ENCODE measurements around the gene TSPAN9.

Gene TSPAN9

DNA sequence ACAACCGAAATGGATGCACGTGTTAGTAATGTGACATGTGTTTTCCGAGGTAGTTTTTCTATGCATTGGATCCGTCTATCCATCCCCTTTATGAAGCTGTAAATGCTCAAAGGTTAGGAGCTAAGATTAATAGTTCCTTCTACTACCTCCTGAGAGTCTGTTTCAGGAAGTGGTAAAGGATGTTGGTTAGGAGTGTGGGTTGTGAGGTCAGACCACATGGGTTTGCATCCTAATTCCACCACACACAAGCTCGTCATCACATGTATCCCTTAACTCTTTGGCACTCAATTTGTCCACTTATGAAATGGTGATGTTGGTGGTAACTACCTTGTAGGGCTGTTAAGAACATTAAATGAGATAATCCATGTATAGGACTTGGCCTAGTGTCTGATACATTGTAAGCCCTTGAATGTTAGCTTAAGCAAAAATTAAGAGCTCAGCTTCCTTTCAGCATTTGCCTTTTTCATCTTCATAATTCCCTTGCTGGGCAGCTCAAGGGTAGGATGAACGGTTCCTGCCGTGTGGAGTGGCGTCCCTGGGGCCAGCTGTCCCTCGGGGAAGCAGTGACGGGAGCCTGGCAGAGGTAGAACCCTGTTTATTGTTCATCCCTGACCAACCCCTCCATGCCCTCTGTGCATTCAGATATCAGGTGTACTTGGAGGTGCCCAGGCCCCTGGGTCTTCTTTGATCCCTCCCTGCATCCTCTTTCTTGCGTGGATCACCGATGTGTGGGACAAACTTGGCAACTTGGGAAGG lies 52.3 kb downstream of the TSPAN9 start:
- DNase-seq: no peak

DNA sequence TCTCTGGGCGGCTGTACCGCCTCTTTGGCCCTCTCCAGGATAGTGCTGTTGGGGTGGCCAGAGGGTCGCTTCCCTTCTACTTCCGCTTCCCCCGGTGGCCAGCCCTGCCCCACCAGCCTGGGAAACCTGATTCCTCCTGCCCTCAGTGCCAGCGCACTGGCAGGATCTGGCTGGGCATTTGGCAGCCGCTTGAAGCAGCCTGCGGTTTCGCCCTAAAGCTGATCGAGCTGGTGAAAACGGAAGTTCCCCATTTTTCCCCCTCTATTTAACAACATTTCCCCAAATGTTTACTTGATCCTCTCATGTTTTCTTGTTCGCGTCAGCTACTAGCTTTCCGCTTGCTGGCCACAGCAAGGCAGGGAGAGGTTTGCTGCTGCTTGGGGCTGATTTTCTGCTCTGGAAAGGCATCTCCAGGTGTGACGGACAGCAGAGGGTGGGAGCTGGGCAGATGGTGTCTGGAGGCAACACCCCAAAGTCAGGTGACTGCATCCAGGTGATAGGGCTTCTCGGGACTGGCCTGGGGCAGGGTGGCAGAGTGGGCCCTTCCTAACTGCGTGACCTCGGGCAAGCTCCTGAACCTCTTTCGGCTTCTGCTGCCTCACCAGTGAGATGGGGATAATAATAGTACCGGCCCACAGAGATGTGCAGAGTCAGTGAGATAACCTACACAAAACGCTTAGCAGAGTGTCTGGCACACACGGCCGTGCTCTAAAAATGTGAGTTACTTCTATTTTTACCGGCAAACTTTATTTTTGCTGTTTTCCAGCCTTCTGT lies 53.1 kb downstream of the TSPAN9 start:
- DNase-seq: no peak

DNA sequence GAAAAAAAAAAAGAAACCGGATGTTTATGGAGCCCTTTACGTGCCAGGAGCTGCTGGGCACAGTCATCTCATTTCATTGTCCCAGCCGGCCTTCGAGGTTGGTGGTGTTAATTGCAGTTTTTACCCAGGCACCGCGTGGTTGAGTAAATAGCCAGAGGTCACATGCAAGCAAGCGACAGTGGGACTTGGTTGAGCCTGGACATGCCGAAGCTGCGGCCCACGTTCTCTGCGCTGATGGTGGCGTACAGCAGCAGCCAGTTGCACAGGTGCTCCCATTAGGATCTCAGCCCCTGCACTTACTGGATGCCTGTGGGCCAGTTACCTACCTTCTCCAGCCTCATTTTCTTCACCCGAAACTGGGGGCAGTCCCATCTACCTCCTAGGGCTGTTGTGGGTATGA lies 54.0 kb downstream of the TSPAN9 start:
- DNase-seq: no peak

DNA sequence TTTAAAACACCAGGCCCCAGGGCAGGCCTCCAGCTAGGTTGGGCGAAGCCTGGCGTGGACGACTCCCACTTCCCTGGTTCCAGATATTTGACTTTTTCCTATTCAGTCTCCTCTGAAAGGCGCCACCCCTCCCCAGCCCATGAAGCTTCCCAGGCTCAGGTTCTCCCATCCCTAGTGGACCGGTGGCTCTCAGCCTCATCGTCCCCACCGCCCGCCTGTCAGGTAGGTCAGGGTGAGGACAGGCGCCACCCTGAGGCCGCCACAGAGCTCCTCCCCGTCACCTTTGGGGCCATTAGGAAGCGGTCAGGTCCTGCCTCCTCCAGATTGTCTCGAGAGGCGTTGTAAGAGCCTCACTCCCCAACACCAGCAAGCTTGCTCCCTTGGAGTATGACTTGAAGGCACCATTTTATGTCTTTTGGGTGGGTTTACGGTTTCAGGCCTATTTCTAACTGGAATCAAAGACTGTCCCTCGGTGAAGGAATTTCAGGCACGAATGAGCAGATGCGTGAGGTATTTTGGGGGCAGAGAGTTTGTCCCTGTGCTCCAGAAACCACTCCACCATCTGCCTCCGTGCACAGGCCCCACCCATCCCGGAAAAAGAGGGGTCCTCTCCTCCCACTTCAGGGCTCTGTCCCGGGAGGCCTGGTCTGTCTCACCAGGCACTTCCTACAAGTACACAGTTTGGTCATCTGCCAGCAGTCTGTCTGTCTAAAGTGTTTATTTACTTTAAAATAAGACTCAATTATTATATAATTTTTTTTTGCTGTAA lies 55.6 kb downstream of the TSPAN9 start:
- no peak for DNase-seq

DNA sequence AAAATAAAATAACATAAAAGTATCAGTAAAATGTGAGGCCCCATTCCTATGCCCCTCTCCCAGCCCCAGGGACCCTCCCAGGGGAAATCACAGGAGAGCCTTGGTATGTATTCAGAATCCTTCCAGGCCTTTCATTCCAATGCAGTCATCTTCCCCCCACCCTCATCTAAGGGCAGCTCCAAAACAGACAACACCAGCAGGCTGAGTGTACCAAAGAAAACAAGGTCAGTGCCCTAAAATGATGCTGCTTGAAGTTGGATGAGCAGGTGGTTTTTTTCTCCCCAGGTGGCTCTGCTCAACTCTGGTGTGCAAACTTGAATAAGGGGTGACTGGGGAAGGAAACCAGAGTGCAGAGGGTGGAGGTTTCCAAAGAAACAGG lies 56.2 kb downstream of the TSPAN9 start:
- DNase-seq: no peak

DNA sequence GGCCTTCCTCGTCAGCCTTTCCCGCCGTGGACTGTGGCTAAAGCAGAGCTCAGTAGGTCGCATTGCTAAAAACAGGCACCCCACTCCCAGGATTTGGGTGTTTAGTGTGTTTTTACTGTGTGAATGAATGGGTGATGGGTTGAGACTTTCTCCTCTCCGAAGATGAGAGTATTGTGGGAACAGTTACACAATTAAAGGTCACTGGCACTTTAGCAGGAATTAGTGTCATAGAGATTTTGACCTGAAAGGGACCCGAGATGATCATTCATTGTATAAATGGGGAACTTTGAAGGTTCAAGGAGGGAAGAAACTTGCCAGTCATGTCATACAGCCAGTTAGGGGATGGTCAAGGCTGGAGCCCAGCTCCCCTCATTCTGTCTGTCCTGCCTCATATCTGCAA lies 56.9 kb downstream of the TSPAN9 start:
- no peak for DNase-seq

DNA sequence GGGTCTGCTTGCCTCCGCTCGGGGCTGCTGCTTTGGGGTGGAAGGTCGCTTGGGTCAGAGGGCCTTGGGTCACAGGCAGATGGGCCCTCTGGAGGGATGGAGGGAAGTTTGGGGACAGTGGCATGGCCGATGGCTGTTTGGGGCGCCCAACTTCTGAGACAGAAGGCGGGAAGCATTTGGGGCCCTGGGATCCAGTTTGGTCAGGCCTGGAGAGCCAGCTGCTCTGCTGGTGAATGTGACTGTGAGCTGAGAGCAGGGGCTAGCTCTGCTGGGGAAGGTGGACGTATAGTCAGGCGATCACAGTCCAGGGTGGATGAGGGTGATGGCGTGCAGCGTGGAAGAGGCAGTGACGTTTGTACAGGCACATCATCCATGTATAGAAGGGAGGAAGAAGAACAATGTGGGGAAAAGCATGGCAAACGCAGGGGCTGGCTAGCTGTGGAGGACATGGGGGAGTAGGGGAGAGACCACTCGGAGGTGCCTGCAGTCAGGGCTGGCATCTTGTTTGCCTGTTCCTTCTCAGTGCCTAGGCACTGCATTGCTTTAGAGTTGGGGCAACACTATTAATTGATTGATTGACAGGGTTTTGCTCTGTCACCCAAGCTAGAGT lies 57.5 kb downstream of the TSPAN9 start:
- DNase-seq: no peak

DNA sequence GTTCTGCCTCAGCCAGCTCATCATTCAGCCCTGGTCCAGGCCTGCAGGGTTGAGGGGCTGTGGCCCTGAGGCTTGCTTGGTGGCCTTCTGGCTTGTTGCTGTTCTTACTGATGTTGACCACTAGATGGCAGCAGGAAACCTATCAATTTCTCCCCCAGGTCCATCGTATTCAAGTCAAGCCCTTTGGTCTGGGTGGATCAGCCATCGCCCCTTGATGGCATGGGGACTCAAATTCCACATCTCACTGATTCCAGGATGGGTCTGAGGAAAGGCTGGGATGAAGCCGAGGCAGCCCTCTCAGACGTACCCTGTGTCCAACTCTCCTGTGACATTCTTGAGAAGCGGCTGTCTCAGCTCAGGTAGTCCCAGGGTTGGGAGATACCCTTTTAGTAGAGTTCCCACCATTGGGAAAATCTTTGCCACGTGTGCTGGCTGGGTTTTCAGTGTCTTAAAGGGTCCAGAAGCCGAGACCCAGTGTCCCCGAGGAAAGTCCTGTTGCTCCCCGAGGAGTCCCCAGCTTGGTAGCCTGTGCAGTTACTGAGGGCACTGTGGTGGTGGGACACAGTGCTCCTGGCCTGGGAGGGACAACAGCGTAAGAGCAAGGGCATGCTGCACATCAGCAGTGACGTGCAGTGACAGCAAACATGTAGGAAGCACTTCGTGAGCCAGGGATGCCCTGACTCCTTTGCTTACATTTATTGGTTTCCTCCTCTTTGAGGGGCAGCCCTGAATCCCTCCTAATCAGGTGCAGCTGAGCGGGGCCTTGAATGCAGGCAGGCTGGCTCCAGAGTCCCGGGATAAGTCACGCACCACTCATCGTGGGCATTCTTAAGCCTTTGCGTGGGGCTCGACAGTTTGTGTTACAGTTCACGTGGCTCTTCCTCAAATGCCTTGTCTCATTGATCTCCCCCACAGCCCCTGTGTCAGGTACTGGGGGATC lies 58.6 kb downstream of the TSPAN9 start:
- DNase-seq: peak; percentile 80

DNA sequence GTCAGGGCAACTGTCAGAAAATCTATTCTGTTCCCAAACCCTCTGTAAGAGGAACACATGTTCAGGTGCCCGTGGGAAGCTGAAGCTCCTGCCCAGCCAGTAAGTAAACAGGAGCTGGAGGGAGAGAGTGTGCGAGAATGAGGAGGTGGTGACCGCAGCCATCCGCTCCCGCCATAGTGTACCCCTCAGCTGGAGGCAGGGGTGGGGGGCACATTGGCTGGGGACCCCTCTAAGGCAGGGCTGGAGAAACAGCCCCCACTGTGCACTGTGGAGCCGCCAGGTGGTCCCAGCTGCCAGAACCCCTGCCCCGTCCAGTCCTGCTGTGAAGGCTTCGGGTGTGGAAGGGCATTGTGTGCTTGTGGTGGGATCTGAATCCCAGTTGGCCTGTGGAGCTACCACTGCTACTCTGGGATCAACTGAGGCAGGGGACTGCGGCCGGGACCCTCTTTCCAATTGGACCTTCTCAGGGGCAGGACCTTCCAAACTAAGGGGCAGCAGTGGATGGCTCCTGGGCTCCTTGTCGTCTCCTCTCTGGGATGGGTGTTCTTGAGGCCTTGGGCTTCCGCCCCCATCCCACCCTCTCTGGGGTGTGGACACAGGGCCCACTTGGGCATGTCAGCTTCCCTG lies 59.6 kb downstream of the TSPAN9 start:
- no peak for DNase-seq

DNA sequence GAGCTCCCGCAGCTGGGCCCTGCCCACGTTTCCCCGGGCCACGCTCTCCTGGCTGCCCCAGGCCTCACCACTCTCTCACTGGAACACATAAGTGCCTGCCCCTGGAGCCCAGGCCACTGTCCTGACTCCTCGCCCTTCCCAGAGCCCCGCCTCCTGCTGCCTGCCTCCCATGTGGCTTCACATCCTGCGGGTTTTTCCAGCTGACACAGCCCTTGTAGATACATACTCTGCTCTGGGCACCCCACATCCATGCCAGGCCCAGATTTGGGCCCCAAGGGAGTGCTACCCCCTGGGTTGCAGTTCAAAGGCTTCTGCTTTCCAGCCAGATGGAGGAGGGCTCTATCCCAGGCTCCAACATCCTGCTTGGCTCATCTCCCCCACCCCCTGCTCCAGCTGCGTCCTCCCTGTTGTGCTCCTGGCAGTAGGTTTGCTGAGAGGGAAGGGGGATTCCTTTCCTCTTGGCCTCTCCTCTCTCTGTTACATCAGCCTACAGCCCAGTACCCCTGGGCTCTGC lies 60.1 kb downstream of the TSPAN9 start:
- DNase-seq: peak; percentile 89

DNA sequence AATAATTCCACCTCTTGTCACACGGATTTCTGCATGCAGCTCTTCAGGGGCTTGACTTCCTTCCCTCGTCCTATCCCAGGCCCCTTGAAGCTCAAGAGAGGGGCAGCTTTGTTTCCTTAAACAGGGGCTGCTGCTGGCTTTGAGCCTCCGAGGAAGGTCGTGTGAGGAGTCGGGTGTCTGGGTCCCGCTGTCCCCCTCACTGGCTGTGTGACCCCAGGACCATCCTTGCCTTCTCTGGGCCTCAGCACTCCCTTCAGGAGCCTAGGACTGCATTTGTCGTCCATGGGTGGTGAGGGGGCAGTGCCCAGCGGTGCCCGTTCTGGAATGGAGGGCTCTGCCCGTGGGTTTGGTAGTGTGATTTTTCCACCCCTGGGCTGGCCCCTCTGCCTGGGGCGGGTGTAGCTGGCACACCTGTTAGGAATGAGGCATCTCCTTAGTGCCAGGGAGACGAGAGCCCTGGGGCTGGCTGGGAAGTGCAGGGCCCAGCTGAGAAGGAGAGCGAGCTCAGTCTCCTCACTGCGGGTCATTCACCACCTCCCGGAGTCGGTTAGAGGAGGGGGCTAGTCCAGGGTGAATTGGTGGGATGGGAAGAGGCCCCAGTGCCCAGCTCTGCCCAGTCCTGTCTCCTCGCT lies 60.8 kb downstream of the TSPAN9 start:
- DNase-seq: no peak

DNA sequence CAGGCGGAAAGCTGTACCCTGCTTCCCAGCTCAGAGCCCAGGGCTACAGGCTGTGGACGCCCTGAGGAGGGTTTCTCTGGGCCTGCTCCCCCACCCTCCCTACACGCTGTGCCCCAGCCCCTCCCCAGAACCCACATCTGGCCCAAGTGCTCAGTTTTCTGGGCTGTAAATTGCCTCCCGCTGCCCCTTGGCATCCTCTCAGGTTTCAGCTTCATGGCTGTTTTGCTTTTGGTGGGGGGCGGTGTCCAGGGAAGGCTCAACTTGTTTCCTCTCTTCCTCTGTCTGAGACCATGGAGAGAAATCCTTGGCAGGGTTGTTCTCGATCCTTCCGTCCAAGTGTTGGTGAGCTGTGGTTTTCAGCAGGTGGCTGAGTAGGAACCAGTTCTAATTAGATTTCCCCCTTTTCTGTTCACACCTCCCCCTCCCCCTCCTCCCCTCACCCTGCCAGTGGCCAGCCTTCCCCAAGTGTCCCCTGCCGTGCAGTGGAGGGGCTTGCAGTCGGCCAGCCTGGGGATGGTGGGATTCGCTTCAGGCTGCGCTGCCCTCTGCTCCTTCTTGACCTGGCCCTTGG lies 61.8 kb downstream of the TSPAN9 start:
- DNase-seq: no peak

DNA sequence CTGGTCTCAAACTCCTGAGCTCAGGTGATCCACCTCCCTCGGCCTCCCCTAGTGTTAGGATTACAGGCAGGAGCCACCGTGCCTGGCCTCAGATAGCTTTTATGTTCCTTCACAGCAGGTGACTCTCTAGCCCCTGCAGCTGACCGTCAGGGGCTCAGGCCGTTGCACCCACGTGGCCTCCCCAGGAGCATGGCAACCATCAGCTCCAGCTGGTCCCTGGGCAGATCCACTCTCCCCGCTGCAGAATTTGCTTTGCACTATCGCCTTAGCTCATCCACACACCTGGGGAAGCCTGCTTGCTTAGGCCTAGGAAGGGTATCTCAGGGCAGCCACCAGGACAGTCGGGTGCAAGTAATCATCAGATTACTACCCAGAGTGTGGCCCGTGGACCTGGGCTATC lies 62.6 kb downstream of the TSPAN9 start:
- no peak for DNase-seq

DNA sequence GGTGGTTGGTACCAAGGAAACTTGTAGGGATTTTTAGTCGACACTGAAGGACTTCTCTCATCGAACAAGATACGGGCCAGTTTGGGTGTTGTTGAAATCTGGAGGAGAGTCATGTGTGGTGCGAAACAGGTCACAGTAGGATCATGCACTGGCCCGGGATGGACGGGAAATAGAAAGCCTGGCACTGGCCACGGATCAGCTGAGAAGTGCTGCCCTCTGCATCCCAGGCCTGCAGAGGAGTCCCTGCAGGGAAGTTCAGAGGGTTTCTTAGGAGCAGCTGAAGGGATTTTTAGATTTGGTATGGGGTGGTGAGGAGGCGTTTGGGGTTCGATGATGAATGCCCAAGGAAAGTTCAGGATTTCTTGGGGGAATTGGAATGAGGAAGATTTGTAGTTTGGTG lies 63.1 kb downstream of the TSPAN9 start:
- DNase-seq: no peak

DNA sequence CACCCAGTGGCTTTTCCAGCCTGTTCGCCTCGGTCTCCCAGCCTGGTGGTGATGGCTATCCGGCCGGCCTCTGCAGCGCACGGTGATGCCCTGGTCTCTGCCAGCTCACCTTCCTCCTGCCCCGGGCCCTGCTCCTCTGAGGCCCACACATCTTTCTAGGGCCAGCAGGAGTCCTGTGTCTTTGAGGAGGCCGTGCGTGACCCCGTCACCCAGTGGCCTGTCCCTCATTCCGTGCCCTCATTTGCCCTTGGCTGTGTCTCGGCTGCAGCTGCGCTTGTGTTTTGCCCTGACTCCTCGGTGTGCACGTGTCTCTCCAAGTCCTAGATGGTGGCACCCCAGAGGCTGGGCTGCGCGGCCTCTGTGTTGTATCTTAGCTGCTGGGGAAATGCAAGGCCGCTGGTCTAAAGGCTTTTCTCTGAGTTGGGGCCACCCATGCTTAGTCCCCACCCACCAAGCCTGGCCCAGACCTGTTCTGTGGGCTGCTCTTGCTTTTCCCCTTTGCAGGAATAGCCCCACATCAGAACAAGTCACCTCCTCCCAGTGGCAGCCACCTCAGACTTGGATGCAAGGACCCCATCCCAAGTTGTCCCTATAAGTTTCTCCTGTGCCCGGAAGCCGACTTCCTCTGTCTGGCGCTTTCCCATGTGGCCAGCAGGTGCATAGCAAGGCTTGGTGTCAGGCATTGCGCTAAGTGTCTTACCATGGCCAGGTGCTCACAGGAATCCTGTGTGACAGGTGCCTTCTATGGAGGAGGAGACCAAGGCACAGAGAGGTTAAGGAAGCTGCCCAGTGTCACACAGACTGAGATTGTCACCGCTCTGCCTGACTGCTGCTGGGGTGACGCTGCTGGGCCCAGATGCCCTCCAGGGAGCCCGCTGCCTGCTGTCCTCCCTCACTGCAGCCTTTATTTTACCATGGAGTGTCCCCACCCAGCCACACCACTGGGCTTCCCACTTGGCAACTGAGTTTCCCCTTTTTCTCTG lies 64.5 kb downstream of the TSPAN9 start:
- no peak for DNase-seq

DNA sequence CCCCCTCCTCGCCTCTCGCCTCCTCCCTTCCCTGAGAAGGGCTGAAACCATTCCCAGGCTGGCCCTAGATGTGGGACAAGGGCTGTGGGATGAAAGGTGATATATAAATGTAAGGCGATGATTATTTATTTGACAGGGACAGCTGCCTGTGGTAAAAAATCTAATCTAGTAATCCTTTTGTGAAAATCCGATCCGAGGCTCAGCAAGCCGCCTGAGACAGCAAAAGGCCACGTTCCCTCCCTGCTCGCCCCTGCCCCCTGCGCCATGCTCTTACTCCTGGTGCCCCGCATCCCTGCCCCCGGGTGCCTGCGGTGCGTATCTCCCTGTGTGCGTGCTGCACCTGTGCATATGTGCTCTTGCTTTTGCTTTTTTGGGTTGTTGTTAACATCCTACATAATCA lies 65.2 kb downstream of the TSPAN9 start:
- DNase-seq: no peak

DNA sequence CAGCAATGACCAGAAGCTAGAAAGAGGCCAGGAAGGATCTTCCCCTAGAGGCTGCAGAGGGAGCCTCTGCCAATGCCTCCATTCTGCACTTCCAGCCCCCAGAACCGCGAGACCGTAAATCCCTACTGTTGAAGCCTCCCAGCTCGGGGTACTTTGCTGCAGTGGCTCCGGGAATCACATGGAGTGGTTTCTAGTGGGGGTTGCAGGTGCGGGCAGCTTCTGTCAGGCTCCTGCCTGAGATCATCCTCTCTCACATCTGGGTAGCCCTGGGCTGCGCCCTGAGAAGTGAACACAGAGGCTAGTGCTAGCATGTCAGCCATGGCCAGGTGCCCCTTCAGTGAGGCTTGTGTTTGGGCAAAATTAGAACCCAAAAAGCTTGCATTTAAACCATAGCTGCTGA lies 67.3 kb downstream of the TSPAN9 start:
- DNase-seq: no peak

DNA sequence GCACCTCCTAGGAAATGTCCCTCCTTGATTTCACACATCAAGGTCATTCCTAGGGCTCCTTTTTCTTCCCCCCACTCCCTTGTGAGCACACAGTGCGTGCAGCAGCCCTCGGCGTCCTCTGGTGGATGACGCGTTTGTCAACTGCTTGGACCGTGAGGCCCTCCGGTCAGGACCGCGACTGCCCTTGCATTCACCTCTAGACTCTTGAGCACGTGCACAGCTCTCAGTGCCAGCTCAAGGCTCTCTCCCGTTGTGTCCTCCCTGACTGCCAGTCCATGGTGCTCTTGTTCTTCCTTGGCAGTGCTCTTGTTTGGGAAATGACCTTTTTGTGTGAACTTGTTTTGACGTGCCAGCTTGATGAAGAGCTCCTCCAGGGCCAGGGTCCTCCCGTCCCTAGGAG lies 67.9 kb downstream of the TSPAN9 start:
- no peak for DNase-seq

DNA sequence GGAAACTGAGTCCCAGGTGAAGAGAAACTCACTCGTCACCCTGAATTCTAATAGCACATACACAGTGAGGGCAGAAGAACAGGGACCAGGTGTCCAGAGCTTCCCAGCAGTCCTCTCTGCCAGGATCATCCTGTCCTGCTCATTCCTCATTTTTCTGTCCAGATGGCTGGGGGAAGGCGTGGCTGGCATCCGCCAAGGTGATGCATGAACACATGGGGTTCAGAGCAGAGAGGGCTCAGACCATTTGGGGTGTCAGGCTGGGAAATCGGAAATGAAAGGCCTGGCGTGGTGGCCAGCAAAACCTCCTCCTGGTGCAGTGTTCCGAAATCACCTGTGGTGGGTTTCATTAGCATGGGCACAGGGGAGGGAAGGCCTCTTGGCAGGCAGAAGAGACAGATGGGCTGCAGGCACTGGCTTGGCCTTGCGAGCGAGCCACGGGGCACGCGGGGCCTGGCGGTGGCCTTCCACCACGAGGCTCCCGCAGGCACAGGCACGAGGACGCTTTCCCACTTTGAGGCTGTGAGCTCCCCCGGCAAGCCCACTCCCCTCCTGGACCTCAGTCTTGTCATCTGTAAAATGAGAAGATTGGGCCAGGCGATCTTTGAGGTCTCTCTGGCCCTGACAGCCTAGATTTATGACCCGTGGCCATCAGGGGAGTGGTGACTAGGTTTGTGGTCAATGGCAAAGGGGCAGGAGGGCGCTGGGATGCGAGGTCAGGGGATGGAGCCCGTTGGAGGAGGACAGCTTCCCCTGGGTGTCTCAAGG lies 68.5 kb downstream of the TSPAN9 start:
- no peak for DNase-seq
